Gastroesophageal sphincter (tissue), 3 donors: ENCODE measurements around the gene HRH3.

Source experiments
- CTCF ChIP-seq, 4 experiments: fragments of 200-600 bp in 2 of 4; fragments of 450-650 bp in 2 of 4; sonication (generic) in 1 of 4; IDR thresholded peaks; one replicate each; pipeline ENCODE4 v1.5.1; 2017 to 2019; ENCODE audit warnings: antibody characterized with exemption in 4 of 4, mild to moderate bottlenecking in 2 of 4, moderate library complexity in 2 of 4
- EP300 ChIP-seq: sonication (generic); formaldehyde crosslinking; IDR thresholded peaks from one replicate; pipeline ENCODE4 v1.6.1; 2017; ENCODE audit warnings: antibody characterized with exemption, mild to moderate bottlenecking
- POLR2A ChIP-seq, 2 donors: fragments of 450-650 bp; IDR thresholded peaks; one replicate each; pipeline ENCODE4 v1.6.1; 2017; ENCODE audit warnings: antibody characterized with exemption in 2 of 2, mild to moderate bottlenecking in 2 of 2, moderate library complexity in 1 of 2
- POLR2AphosphoS5 ChIP-seq: sonication (generic); formaldehyde crosslinking; IDR thresholded peaks from one replicate; pipeline ENCODE4 v1.6.1; 2017; ENCODE audit warnings: antibody characterized with exemption

- TF ChIP-seq POLR2A (IDR thresholded peaks at IDR 0.05), result no peak
- TF ChIP-seq POLR2AphosphoS5, result no peak
- no peak for TF ChIP-seq CTCF (IDR thresholded peaks at IDR 0.05)
- no peak for TF ChIP-seq EP300
These were observed 45.9 kb downstream of the HRH3 start for GRCh38 chr20:62174021-62174804.
